VCaP (cell line): ENCODE results near the gene NIPBL.
"Not testable (repeated sequence)": the region's sequence is repeated elsewhere in the genome, so short reads cannot be mapped to it uniquely, and the experiment has no call there.

Experiments
- H3K27ac ChIP-seq: fragments of 450-650 bp; 2 replicates; pipeline ENCODE4 v1.5.1; 2017
- CTCF ChIP-seq: fragments of 450-650 bp; conservative IDR thresholded peaks from 2 replicates; pipeline ENCODE4 v1.5.1; 2017; ENCODE audit warnings: mild to moderate bottlenecking, moderate library complexity

NIPBL gene

DNA sequence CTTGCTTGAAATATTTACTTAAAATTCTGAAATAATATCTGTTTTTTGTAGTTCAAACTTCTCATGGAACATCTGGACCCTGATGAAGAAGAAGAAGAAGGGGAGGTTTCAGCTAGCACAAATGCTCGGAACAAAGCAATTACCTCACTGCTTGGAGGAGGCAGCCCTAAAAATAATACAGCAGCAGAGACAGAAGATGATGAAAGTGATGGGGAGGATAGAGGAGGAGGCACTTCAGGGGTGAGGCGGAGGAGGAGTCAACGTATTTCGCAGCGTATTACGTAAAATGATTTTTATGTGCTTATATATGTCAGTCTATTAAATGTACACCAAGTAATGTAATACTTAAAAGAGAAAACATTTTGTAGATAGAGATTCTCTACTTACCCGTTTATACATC, 187.2 kb downstream of the NIPBL start:
- no peak for TF ChIP-seq CTCF
- no peak overlapping the region for H3K27ac ChIP-seq

DNA sequence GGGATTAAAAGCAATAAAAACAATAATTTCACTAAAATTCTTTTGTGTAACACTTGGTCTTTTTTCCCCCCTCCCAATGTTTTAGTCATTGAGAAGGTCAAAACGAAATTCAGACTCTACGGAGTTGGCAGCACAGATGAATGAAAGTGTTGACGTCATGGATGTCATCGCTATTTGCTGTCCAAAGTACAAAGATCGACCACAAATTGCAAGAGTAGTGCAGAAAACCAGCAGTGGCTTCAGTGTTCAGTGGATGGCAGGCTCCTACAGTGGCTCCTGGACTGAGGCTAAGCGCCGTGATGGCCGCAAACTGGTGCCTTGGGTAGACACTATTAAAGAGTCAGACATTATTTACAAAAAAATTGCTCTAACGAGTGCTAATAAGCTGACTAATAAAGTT, 187.9 kb downstream of the NIPBL start:
- no peak for TF ChIP-seq CTCF
- H3K27ac ChIP-seq: no peak overlapping the region

- TF ChIP-seq CTCF: no peak
Measured at GRCh38 chr5:37071487-37071886, 194.9 kb downstream of the NIPBL start.

GRCh38 chr5:37071901-37072581, 195.5 kb downstream of the NIPBL start:
- H3K27ac ChIP-seq: no peak overlapping the region
- TF ChIP-seq CTCF: no peak

More at GRCh38 chr5:37071487-37071886, 194.9 kb downstream of the NIPBL start:
- no peak overlapping the region for H3K27ac ChIP-seq

GRCh38 chr5:37075399-37075950, 198.9 kb downstream of the NIPBL start:
- no peak overlapping the region for H3K27ac ChIP-seq
- TF ChIP-seq CTCF: no peak

DNA sequence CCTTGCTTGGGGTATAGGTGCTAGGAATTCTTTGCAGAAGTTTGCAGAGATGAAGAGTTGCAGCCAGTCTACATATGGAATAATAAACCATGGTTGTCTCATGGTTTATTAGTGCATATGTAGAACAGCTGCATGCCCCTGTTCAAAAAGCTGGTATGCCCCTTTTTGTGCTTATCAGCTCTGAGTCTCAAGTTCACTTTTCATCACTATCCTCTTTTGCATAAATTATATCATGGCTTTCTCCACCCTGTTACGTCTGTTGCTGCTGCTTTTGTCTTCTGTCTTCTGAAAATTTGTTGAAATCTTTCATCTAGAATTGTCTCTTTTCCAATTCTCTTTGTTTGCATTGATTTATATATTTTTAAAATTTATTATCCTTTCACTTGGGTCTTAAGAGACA, 200.6 kb downstream of the NIPBL start:
- no peak for TF ChIP-seq CTCF

GRCh38 chr5:37080697-37081096, 204.1 kb downstream of the NIPBL start:
- H3K27ac ChIP-seq: no peak overlapping the region
- TF ChIP-seq CTCF: no peak

More for the DNA sequence above, 200.6 kb downstream of the NIPBL start:
- no peak overlapping the region for H3K27ac ChIP-seq

DNA sequence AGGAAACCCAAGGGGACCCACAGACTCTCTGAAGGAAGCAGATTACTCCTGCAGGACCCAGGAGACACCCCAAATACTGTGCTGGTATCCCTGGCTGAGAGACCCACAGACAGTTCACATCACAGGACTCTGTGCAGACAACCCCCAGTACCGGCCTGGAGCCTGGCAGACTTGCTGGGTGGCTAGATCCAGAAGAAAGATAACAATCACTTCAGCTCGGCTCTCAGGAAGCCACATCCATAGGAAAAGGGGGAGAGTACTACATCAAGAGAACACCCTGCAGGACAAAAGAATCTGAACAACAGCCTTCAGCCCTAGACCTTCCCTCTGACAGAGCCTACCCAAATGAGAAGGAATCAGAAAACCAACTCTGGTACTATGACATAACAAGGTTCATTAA, 206.4 kb downstream of the NIPBL start:
- H3K27ac ChIP-seq: not testable (repeated sequence)

- H3K27ac ChIP-seq: not testable (repeated sequence)
Measured at GRCh38 chr5:37086026-37086425, 209.5 kb downstream of the NIPBL start.
